Measurements from ENCODE around the gene KAZALD1. TPM values are rescaled to one million over a fixed set of nuclear protein-coding genes. Genes with fewer than 3 reads are reported as not detected.

Gene KAZALD1, protein sequence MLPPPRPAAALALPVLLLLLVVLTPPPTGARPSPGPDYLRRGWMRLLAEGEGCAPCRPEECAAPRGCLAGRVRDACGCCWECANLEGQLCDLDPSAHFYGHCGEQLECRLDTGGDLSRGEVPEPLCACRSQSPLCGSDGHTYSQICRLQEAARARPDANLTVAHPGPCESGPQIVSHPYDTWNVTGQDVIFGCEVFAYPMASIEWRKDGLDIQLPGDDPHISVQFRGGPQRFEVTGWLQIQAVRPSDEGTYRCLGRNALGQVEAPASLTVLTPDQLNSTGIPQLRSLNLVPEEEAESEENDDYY
- 1.3 and 2.0 TPM in 2 replicates for total RNA-seq
- long read RNA-seq, result 0 reads

DNA sequence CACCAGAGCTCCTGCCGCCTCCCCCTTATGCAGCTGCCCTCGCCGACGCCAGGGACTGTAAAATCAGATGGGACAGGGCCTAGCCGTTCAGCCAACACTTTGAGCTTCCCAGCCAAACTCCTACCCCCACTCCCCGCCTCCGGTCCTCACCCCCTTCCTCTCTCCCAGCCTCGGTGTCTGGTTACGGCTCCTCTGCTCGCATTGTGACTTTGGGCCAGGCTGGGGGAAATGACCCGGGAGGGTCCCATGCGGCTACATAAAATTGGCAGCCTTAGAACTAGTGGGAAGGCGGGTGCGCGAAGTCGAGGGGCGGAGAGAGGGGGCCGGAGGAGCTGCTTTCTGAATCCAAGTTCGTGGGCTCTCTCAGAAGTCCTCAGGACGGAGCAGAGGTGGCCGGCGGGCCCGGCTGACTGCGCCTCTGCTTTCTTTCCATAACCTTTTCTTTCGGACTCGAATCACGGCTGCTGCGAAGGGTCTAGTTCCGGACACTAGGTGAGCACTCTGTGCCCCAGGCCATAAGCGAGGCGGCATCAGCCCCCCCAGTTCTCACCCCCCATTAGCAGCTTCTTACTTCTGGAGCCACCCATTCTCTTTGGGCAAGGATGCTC, at the start of gene KAZALD1:
TSS of gene KAZALD1 (plus strand) at position 366 of the 608 bp plus-strand sequence. CDS start 604 bp downstream, outside the sequence.
- no peaks in the 10 kb centered on the region for H3K36me3 Mint-ChIP-seq (ENCODE audit: insufficient read depth)
- no peak for DNase-seq (ENCODE audit: low spot score, unreplicated experiment)
- H3K4me3 Mint-ChIP-seq (ENCODE audit: low read depth), result peak within 1 kb of the TSS; percentile 96
- H3K9me3 Mint-ChIP-seq (ENCODE audit: low read depth), result no peaks in the 10 kb centered on the region
- H3K27me3 Mint-ChIP-seq, result peaks cover 43% of the 10 kb centered on the region
- peak within 1 kb of the TSS; percentile 97 for H3K27ac Mint-ChIP-seq
- peaks cover 16% of the 10 kb centered on the region for H3K4me1 Mint-ChIP-seq (ENCODE audit: low read depth)
- TF ChIP-seq, protein P1, sequence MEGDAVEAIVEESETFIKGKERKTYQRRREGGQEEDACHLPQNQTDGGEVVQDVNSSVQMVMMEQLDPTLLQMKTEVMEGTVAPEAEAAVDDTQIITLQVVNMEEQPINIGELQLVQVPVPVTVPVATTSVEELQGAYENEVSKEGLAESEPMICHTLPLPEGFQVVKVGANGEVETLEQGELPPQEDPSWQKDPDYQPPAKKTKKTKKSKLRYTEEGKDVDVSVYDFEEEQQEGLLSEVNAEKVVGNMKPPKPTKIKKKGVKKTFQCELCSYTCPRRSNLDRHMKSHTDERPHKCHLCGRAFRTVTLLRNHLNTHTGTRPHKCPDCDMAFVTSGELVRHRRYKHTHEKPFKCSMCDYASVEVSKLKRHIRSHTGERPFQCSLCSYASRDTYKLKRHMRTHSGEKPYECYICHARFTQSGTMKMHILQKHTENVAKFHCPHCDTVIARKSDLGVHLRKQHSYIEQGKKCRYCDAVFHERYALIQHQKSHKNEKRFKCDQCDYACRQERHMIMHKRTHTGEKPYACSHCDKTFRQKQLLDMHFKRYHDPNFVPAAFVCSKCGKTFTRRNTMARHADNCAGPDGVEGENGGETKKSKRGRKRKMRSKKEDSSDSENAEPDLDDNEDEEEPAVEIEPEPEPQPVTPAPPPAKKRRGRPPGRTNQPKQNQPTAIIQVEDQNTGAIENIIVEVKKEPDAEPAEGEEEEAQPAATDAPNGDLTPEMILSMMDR (IDR thresholded peaks at IDR 0.05; ENCODE audit: unreplicated experiment), result no peak

DNA sequence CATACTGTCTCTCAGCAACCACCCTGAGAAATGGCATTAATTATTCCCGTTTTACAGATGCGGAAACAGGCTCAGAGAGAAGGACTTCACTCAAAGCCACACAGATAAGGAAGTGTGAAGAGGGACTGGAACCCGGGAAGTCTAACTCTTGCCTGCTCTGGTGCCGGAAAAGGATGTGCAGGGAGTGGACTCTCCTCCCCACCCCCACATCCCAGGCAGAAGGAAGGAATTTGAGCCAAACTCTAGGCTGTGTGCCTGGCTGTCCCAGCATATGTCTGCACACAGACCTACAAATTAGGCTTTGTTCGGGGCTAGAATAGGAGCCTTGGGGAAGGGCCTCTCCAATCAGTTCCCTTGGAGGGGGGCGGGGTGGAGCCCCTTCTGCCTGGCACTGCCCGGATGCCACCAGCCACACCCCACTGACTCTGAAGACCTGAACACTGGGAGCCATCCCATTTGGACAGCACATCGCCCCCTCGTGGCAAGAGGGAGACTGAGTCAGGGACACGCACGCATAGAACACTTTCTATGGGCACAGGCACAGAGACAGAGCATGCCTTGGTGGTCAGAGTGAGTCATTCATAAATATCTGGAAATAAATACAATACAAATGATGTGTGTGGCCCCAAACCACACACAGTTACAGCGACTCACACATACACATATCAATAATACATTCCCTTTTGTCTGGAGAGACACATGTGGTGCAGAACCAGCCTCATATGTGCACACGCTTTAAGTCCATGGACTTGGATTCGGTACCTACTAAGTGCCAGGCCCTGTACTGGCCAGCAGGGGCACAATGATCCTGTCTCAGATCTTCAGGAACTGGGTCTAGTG, 49.0 kb upstream of the KAZALD1 start:
- Mint-ChIP-seq H3K4me3 (ENCODE audit: low read depth) (no peak overlapping the region), H3K27me3 (peaks cover 39% of the 10 kb centered on the region), H3K27ac (no peak overlapping the region), H3K36me3 (ENCODE audit: insufficient read depth) (no peaks in the 10 kb centered on the region), H3K9me3 (ENCODE audit: low read depth) (no peaks in the 10 kb centered on the region), H3K4me1 (ENCODE audit: low read depth) (peaks cover 12% of the 10 kb centered on the region)
- TF ChIP-seq, protein P1 (IDR thresholded peaks at IDR 0.05; ENCODE audit: unreplicated experiment), result peak; percentile 84
- peak; percentile 58 for DNase-seq (ENCODE audit: low spot score, unreplicated experiment)

GRCh38 chr10:101013365-101013825, 48.4 kb upstream of the KAZALD1 start:
- no peak for DNase-seq (ENCODE audit: low spot score, unreplicated experiment)
- no peak overlapping the region for H3K4me3 Mint-ChIP-seq (ENCODE audit: low read depth)

DNA sequence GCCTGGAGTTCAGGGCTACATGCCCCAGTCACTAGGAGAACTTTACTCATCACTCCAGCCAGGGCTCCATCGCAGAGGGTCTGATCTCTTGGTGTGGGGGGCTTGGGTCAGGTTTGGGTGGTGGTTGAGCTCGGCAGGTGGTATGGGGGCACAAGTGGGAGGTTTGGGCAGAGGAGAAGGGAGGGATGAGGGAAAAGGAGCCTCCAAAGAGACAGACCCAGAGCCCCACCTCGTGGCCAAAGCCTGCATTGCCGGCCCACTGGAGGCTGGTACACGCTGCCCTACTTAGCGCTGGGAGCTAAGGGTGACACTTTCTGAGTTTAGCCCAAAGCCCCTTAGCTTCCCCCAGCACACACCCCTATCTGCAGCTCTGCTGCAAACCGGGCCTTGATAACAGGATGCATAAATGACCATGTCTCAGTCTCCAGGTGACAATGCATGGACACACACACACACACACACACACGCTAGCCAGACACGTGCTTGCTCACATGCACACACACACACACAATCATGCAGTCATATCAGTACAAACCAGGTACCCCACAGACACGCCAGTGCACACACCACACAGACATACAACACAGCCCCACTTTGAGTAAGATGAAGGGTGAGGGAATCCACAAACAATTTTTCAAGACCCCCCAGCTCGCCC, 47.4 kb upstream of the KAZALD1 start:
- no peaks in the 10 kb centered on the region for H3K9me3 Mint-ChIP-seq (ENCODE audit: low read depth)
- H3K27ac Mint-ChIP-seq, result no peak overlapping the region
- peaks cover 53% of the 10 kb centered on the region for H3K27me3 Mint-ChIP-seq
- TF ChIP-seq, protein P1 (IDR thresholded peaks at IDR 0.05; ENCODE audit: unreplicated experiment), result peak; percentile 82
- H3K4me1 Mint-ChIP-seq (ENCODE audit: low read depth), result peaks cover 11% of the 10 kb centered on the region
- peak; percentile 75 for DNase-seq (ENCODE audit: low spot score, unreplicated experiment)
- no peak overlapping the region for H3K4me3 Mint-ChIP-seq (ENCODE audit: low read depth)
- H3K36me3 Mint-ChIP-seq (ENCODE audit: insufficient read depth), result no peaks in the 10 kb centered on the region

More at GRCh38 chr10:101013365-101013825, 48.4 kb upstream of the KAZALD1 start:
- H3K27ac Mint-ChIP-seq, result no peak overlapping the region
- H3K4me1 Mint-ChIP-seq (ENCODE audit: low read depth), result peaks cover 12% of the 10 kb centered on the region
- TF ChIP-seq, protein P1 (IDR thresholded peaks at IDR 0.05; ENCODE audit: unreplicated experiment), result no peak
- peaks cover 46% of the 10 kb centered on the region for H3K27me3 Mint-ChIP-seq
- H3K9me3 Mint-ChIP-seq (ENCODE audit: low read depth), result no peaks in the 10 kb centered on the region
- H3K36me3 Mint-ChIP-seq (ENCODE audit: insufficient read depth), result no peaks in the 10 kb centered on the region

Data from progenitor cell of endocrine pancreas (in vitro differentiated cells).